AG04449 (cell line): ENCODE measurements around the gene ATP13A4.

Experiments used
- CTCF ChIA-PET: fragments of 350-600 bp; formaldehyde crosslinking; extraction: SDS; loops from one replicate; lab custom pipeline; 2021; ENCODE audit warnings: antibody characterized with exemption; lab: Yijun Ruan, JAX
- POLR2A ChIA-PET: fragments of 400-600, 350-600 bp; formaldehyde crosslinking; extraction: SDS; loops from one replicate; lab custom pipeline; 2020; ENCODE audit warnings: antibody characterized with exemption, inconsistent platforms; lab: Yijun Ruan, JAX
- DNase-seq: peaks from one replicate; pipeline ENCODE4 v3.0.0-alpha.2; 2010; ENCODE audit warnings: low read depth, low spot score
- H3K4me3 ChIP-seq: 2 replicates; pipeline ENCODE4 v1.5.1; 2011; ENCODE audit warnings: low read depth, mild to moderate bottlenecking, control low read depth, low read length
- TF ChIP-seq, protein P1 (sequence below): IDR thresholded peaks from one replicate; pipeline ENCODE4 v1.5.1; 2011; ENCODE audit warnings: mild to moderate bottlenecking, moderate library complexity, low read length, control low read depth, inconsistent platforms; ENCODE audit not compliant: insufficient read depth; ENCODE audit errors: missing control alignments

The ATP13A4 gene

GRCh38 chr3:193496658-193497057, 58.0 kb downstream of the ATP13A4 start:
- TF ChIP-seq, protein P1, sequence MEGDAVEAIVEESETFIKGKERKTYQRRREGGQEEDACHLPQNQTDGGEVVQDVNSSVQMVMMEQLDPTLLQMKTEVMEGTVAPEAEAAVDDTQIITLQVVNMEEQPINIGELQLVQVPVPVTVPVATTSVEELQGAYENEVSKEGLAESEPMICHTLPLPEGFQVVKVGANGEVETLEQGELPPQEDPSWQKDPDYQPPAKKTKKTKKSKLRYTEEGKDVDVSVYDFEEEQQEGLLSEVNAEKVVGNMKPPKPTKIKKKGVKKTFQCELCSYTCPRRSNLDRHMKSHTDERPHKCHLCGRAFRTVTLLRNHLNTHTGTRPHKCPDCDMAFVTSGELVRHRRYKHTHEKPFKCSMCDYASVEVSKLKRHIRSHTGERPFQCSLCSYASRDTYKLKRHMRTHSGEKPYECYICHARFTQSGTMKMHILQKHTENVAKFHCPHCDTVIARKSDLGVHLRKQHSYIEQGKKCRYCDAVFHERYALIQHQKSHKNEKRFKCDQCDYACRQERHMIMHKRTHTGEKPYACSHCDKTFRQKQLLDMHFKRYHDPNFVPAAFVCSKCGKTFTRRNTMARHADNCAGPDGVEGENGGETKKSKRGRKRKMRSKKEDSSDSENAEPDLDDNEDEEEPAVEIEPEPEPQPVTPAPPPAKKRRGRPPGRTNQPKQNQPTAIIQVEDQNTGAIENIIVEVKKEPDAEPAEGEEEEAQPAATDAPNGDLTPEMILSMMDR = no peak
- H3K4me3 ChIP-seq = no peak overlapping the region
- POLR2A ChIA-PET = no interaction called here
- no peak for DNase-seq
- CTCF ChIA-PET = no interaction called here

- ChIA-PET POLR2A (no interaction called here), CTCF (no interaction called here)
- no peak for DNase-seq
- TF ChIP-seq, protein P1 = no peak
- no peak overlapping the region for H3K4me3 ChIP-seq
Measured at GRCh38 chr3:193491026-193491425, 63.7 kb downstream of the ATP13A4 start.

DNA sequence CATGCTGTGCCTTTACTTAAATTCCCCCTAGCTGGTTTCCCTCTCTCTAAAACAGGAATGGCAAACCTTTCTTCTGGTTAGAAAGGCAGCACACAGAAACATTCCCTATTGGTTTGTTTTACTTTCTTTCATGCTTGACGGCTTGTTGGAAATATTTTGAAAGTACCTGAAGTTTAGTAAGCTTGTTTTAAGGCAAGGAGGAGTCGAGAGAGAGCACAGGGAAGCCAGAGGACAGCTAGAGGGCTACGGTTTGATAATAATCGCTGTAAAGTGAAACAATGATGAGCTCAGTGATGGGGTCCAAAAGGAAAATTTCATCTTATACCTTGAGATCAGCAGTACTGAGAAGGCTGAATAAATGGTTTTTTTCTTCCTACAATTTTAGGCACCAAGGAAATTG, 64.1 kb downstream of the ATP13A4 start:
- H3K4me3 ChIP-seq = no peak overlapping the region
- DNase-seq = no peak
- ChIA-PET CTCF (no interaction called here), POLR2A (no interaction called here)
- TF ChIP-seq, protein P1 = no peak

- ChIA-PET CTCF (no interaction called here), POLR2A (no interaction called here)
- no peak for DNase-seq
- no peak overlapping the region for H3K4me3 ChIP-seq
- TF ChIP-seq, protein P1 = no peak
Measured at GRCh38 chr3:193489949-193490348, 64.7 kb downstream of the ATP13A4 start.

DNA sequence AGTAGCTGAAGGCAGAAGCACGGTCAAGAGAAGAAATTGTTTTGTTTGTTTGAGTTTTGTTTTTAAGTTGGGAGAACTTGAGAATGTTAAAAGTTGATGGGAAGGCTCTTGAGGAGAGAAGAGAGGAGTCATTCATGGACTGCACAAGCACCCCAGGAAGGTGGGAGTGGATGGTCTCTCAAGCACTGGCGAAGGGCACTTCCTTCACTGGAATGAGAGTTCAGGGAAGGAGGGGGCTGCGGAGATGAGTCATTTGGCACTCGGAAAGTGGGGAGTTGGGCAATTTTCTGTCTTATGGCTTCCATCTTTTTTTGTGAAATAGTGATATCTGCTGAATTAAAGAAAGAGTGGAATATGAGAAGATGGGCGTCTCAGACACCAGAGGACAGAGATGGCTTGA, 66.0 kb downstream of the ATP13A4 start:
- no peak overlapping the region for H3K4me3 ChIP-seq
- POLR2A ChIA-PET = no interaction called here
- TF ChIP-seq, protein P1 = no peak
- DNase-seq = no peak
- CTCF ChIA-PET = no interaction called here

GRCh38 chr3:193483988-193484539, 70.6 kb downstream of the ATP13A4 start:
- ChIA-PET POLR2A (no interaction called here), CTCF (no interaction called here)
- DNase-seq = no peak
- TF ChIP-seq, protein P1 = no peak
- H3K4me3 ChIP-seq = no peak overlapping the region
